ENCODE results near the gene BRAF.

Gene BRAF

DNA sequence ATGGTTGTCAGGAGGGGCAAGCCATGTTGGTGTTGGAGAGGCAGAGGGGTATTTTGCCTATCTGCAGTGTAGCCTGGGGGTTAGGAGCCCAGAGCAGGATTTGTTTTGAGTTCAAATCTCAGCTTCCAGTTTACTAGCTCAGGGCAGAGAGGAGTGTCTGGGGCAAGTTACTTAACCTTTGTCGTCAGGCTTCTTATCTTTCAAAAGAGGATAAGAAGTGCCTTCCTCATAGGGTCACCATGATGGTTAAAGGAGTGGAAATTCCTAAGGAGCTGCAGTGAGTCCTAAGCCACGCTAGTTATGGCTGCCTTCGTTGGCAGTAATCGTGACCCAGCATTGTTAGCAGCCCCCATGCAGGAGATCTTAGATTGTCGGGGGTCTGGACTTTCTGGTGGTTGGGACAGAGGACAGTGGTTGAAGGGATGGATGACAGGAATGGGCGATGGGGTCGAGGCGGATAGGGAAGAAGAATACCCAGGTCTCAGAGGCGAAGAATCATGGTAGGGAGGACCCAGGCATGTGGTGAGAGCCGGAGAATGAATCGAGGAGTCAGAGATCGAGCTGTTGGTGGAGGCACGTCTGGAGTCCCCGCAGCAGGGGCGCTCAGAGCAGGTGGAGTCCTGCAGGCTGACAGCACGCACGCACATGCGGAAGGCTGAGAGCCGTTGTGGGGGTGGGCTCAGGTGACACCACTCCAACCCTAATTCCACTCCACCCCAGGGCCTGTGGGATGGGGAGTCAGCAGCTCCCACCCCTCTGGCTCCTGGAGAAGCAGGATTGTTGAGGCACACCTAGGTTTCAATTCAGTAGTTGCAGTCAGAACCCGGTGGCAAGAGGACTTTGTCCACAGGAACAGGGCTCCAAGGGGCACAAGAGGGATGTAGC is 240.4 kb downstream of the BRAF start:
- no peak for ATAC-seq
- TF ChIP-seq, protein P1, sequence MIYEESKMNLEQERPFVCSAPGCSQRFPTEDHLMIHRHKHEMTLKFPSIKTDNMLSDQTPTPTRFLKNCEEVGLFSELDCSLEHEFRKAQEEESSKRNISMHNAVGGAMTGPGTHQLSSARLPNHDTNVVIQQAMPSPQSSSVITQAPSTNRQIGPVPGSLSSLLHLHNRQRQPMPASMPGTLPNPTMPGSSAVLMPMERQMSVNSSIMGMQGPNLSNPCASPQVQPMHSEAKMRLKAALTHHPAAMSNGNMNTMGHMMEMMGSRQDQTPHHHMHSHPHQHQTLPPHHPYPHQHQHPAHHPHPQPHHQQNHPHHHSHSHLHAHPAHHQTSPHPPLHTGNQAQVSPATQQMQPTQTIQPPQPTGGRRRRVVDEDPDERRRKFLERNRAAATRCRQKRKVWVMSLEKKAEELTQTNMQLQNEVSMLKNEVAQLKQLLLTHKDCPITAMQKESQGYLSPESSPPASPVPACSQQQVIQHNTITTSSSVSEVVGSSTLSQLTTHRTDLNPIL (CRISPR knock-in tag; IDR thresholded peaks at IDR 0.05; ENCODE audit: low read depth), result no peak
- TF ChIP-seq ZFP30 (CRISPR knock-in tag; IDR thresholded peaks at IDR 0.05) (no peak), ZFP3 (CRISPR knock-in tag; IDR thresholded peaks at IDR 0.05) (no peak), OSR1 (CRISPR knock-in tag; IDR thresholded peaks at IDR 0.05) (no peak), ESRRG (CRISPR knock-in tag; IDR thresholded peaks at IDR 0.05) (no peak), SNAI2 (CRISPR knock-in tag; IDR thresholded peaks at IDR 0.05) (no peak), ZC3H10 (CRISPR knock-in tag; IDR thresholded peaks at IDR 0.05) (no peak), ZNF565 (CRISPR knock-in tag; conservative IDR thresholded peaks at IDR 0.05; ENCODE audit: low read depth) (no peak), ZNF8 (CRISPR knock-in tag; IDR thresholded peaks at IDR 0.05) (no peak), TOX (CRISPR knock-in tag; IDR thresholded peaks at IDR 0.05; ENCODE audit: borderline replicate concordance) (no peak), BACH2 (CRISPR knock-in tag; IDR thresholded peaks at IDR 0.05; ENCODE audit: borderline replicate concordance) (no peak), ARNTL (CRISPR knock-in tag; IDR thresholded peaks at IDR 0.05; ENCODE audit: borderline replicate concordance, low read depth) (no peak), ZNF70 (CRISPR knock-in tag; IDR thresholded peaks at IDR 0.05) (no peak), RARB (CRISPR knock-in tag; IDR thresholded peaks at IDR 0.05) (no peak)
- TF ChIP-seq, protein P2, sequence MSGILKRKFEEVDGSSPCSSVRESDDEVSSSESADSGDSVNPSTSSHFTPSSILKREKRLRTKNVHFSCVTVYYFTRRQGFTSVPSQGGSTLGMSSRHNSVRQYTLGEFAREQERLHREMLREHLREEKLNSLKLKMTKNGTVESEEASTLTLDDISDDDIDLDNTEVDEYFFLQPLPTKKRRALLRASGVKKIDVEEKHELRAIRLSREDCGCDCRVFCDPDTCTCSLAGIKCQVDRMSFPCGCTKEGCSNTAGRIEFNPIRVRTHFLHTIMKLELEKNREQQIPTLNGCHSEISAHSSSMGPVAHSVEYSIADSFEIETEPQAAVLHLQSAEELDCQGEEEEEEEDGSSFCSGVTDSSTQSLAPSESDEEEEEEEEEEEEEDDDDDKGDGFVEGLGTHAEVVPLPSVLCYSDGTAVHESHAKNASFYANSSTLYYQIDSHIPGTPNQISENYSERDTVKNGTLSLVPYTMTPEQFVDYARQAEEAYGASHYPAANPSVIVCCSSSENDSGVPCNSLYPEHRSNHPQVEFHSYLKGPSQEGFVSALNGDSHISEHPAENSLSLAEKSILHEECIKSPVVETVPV (CRISPR knock-in tag; IDR thresholded peaks at IDR 0.05), result no peak
- TF ChIP-seq, protein P3, sequence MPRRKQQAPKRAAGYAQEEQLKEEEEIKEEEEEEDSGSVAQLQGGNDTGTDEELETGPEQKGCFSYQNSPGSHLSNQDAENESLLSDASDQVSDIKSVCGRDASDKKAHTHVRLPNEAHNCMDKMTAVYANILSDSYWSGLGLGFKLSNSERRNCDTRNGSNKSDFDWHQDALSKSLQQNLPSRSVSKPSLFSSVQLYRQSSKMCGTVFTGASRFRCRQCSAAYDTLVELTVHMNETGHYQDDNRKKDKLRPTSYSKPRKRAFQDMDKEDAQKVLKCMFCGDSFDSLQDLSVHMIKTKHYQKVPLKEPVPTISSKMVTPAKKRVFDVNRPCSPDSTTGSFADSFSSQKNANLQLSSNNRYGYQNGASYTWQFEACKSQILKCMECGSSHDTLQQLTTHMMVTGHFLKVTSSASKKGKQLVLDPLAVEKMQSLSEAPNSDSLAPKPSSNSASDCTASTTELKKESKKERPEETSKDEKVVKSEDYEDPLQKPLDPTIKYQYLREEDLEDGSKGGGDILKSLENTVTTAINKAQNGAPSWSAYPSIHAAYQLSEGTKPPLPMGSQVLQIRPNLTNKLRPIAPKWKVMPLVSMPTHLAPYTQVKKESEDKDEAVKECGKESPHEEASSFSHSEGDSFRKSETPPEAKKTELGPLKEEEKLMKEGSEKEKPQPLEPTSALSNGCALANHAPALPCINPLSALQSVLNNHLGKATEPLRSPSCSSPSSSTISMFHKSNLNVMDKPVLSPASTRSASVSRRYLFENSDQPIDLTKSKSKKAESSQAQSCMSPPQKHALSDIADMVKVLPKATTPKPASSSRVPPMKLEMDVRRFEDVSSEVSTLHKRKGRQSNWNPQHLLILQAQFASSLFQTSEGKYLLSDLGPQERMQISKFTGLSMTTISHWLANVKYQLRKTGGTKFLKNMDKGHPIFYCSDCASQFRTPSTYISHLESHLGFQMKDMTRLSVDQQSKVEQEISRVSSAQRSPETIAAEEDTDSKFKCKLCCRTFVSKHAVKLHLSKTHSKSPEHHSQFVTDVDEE (CRISPR knock-in tag; IDR thresholded peaks at IDR 0.05), result no peak
- TF ChIP-seq, protein P4, sequence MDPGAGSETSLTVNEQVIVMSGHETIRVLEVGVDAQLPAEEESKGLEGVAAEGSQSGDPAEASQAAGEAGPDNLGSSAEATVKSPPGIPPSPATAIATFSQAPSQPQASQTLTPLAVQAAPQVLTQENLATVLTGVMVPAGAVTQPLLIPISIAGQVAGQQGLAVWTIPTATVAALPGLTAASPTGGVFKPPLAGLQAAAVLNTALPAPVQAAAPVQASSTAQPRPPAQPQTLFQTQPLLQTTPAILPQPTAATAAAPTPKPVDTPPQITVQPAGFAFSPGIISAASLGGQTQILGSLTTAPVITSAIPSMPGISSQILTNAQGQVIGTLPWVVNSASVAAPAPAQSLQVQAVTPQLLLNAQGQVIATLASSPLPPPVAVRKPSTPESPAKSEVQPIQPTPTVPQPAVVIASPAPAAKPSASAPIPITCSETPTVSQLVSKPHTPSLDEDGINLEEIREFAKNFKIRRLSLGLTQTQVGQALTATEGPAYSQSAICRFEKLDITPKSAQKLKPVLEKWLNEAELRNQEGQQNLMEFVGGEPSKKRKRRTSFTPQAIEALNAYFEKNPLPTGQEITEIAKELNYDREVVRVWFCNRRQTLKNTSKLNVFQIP (CRISPR knock-in tag; IDR thresholded peaks at IDR 0.05; ENCODE audit: borderline replicate concordance, low read depth), result no peak
- TF ChIP-seq, protein P5, sequence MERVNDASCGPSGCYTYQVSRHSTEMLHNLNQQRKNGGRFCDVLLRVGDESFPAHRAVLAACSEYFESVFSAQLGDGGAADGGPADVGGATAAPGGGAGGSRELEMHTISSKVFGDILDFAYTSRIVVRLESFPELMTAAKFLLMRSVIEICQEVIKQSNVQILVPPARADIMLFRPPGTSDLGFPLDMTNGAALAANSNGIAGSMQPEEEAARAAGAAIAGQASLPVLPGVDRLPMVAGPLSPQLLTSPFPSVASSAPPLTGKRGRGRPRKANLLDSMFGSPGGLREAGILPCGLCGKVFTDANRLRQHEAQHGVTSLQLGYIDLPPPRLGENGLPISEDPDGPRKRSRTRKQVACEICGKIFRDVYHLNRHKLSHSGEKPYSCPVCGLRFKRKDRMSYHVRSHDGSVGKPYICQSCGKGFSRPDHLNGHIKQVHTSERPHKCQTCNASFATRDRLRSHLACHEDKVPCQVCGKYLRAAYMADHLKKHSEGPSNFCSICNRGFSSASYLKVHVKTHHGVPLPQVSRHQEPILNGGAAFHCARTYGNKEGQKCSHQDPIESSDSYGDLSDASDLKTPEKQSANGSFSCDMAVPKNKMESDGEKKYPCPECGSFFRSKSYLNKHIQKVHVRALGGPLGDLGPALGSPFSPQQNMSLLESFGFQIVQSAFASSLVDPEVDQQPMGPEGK (CRISPR knock-in tag; IDR thresholded peaks at IDR 0.05; ENCODE audit: borderline replicate concordance), result no peak

DNA sequence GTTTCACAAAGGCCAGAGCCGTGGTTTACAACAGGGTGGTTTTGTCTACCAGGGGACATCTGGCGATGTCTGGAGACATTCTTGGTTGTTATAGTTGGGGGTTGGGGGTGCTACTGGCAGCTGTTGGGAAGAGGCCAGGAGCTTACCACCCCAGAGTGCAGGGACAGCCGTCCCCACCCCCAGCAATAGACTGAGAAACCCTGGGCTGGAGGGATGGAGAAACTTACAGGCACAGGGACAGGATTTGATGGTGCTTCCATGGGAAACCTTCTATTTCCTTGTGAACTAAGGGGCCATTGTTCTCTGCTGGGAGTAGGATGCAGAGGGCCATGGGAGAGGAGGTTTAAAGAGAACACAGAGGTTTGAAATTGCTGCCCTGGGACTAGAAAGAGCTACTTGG is 241.1 kb downstream of the BRAF start:
- no peak for ATAC-seq
- TF ChIP-seq, protein P4 (CRISPR knock-in tag; IDR thresholded peaks at IDR 0.05; ENCODE audit: borderline replicate concordance, low read depth), result no peak
- no peak for TF ChIP-seq ZC3H10 (CRISPR knock-in tag; IDR thresholded peaks at IDR 0.05)
- TF ChIP-seq OSR1 (CRISPR knock-in tag; IDR thresholded peaks at IDR 0.05), result no peak
- TF ChIP-seq ZNF565 (CRISPR knock-in tag; conservative IDR thresholded peaks at IDR 0.05; ENCODE audit: low read depth), result no peak
- no peak for TF ChIP-seq RARB (CRISPR knock-in tag; IDR thresholded peaks at IDR 0.05)
- TF ChIP-seq, protein P5 (CRISPR knock-in tag; IDR thresholded peaks at IDR 0.05; ENCODE audit: borderline replicate concordance), result no peak
- TF ChIP-seq ESRRG (CRISPR knock-in tag; IDR thresholded peaks at IDR 0.05), result no peak
- no peak for TF ChIP-seq TCF4 (CRISPR knock-in tag; IDR thresholded peaks at IDR 0.05; ENCODE audit: borderline replicate concordance)
- TF ChIP-seq ZNF70 (CRISPR knock-in tag; IDR thresholded peaks at IDR 0.05), result no peak
- TF ChIP-seq BACH2 (CRISPR knock-in tag; IDR thresholded peaks at IDR 0.05; ENCODE audit: borderline replicate concordance), result no peak
- no peak for TF ChIP-seq ARNTL (CRISPR knock-in tag; IDR thresholded peaks at IDR 0.05; ENCODE audit: borderline replicate concordance, low read depth)
- no peak for TF ChIP-seq CSDC2 (CRISPR knock-in tag; IDR thresholded peaks at IDR 0.05)
- TF ChIP-seq ZFP3 (CRISPR knock-in tag; IDR thresholded peaks at IDR 0.05), result no peak
